Cardiac fibroblast (primary cell): ENCODE results near the gene TRIM54.
"Not testable (repeated sequence)": the region's sequence is repeated elsewhere in the genome, so short reads cannot be mapped to it uniquely, and the experiment has no call there.

ENCODE experiments used
- DNase-seq, 2 donors: peaks; one replicate each; pipeline versions ENCODE4 v3.0.0 to v3.0.0-alpha.2; 2010; ENCODE audit warnings: low read depth in 2 of 2
- H3K4me3 ChIP-seq, 2 donors: replicated peaks in 1 of 2; 1 replicate in 1 of 2; 2 replicates in 1 of 2; pipeline ENCODE4 v1.5.1; 2011; ENCODE audit warnings: low read depth in 2 of 2, low read length in 2 of 2, mild to moderate bottlenecking in 2 of 2, moderate library complexity in 1 of 2
- TF ChIP-seq, protein P1 (sequence below): IDR thresholded peaks from one replicate; pipeline ENCODE4 v1.5.1; 2011; ENCODE audit warnings: low read depth, mild to moderate bottlenecking, low read length, inconsistent platforms

The TRIM54 gene

DNA sequence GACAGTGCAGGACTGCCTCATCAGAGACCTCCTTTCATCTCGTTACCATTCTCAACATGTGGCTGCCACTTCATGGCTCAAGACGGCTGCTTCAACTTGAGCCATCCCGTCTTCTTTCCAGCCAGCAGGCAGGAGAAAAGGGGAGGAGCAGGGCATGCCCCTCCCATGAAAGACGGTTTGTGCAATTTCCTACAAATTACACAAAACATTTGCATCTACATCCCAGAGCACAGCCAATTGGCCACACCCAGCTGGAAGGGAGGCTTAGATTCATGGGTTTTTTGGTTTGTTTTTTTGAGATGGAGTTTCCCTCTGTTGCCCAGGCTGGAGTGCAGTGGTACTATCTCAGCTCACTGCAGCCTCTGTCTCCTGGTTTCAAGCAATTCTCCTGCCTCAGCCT lies 14.3 kb downstream of the TRIM54 start:
- peak in 1 of 2 donors; percentile 23 for DNase-seq
- TF ChIP-seq, protein P1, sequence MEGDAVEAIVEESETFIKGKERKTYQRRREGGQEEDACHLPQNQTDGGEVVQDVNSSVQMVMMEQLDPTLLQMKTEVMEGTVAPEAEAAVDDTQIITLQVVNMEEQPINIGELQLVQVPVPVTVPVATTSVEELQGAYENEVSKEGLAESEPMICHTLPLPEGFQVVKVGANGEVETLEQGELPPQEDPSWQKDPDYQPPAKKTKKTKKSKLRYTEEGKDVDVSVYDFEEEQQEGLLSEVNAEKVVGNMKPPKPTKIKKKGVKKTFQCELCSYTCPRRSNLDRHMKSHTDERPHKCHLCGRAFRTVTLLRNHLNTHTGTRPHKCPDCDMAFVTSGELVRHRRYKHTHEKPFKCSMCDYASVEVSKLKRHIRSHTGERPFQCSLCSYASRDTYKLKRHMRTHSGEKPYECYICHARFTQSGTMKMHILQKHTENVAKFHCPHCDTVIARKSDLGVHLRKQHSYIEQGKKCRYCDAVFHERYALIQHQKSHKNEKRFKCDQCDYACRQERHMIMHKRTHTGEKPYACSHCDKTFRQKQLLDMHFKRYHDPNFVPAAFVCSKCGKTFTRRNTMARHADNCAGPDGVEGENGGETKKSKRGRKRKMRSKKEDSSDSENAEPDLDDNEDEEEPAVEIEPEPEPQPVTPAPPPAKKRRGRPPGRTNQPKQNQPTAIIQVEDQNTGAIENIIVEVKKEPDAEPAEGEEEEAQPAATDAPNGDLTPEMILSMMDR: no peak
- H3K4me3 ChIP-seq: no peak overlapping the region

DNA sequence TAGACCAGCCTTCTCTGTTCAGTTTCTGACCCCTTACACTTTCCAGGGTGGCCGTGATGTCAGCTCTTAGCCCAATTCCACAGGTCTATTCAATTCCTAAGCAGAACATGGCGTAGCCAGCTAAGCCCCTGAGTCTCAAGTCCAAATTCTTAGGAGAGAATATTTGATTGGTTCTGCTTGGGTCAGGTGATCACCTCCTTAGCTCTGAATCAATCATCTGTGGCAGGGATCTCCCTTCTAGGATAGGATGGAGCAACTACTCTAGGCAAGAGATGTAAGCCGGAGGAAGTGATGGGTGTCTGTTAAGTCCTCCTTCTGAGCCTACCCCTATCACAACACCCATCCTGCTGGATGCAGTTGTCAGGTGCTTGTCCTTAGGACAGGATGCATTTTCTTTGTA lies 15.0 kb downstream of the TRIM54 start:
- DNase-seq: no peak
- TF ChIP-seq, protein P1: no peak
- no peak overlapping the region for H3K4me3 ChIP-seq

DNA sequence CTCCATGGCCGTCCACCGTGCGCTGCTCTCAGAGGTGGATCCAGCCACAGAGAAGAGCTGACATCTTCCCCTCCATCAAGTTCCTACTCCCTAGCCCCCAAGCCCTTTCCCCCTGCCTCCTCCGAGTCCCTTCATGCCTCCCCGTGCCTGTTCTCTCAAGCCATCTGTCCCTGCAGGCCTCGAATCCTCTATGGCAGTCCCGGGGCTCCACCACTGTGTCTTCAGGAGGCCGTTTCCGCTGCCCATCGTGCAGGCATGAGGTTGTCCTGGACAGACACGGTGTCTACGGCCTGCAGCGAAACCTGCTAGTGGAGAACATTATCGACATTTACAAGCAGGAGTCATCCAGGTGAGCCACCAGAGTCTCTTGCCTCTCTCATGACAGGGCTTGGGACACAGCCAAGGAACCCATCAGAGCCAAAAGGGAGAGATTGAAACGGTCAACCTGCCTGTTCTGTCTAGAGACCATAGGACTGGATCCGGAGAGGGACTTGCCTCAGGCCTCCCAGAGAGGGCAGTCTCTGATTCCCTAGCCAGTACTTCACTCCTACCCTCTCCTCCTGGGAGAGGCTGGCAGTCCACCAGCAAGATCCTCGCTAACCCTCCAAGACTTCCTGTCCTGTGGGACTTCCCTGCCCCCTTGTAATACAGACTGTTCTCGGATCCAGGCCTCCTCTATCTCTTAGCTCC lies 16.3 kb downstream of the TRIM54 start:
- peak in 1 of 2 donors; percentile 51 for DNase-seq
- H3K4me3 ChIP-seq: no peak overlapping the region
- TF ChIP-seq, protein P1: no peak

DNA sequence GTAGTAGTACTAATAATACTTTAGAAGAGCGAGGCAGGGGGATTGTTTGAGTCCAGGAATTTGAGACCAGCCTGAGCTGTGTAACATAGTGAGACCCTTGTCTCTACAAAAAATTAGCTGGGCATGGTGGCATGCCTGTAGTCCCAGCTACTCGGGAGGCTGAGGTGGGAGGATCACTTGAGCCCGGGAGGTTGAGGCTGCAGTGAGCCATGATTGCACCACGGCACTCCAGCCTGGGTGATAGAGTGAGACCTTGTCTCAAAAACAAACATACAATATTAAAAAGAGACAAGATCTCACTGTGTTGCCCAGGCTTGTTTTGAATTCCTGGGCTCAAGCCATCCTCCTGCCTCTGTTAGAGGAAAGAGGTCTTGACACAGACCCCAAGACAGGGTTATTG lies 18.4 kb downstream of the TRIM54 start:
- H3K4me3 ChIP-seq, DNase-seq: not testable (repeated sequence)

DNA sequence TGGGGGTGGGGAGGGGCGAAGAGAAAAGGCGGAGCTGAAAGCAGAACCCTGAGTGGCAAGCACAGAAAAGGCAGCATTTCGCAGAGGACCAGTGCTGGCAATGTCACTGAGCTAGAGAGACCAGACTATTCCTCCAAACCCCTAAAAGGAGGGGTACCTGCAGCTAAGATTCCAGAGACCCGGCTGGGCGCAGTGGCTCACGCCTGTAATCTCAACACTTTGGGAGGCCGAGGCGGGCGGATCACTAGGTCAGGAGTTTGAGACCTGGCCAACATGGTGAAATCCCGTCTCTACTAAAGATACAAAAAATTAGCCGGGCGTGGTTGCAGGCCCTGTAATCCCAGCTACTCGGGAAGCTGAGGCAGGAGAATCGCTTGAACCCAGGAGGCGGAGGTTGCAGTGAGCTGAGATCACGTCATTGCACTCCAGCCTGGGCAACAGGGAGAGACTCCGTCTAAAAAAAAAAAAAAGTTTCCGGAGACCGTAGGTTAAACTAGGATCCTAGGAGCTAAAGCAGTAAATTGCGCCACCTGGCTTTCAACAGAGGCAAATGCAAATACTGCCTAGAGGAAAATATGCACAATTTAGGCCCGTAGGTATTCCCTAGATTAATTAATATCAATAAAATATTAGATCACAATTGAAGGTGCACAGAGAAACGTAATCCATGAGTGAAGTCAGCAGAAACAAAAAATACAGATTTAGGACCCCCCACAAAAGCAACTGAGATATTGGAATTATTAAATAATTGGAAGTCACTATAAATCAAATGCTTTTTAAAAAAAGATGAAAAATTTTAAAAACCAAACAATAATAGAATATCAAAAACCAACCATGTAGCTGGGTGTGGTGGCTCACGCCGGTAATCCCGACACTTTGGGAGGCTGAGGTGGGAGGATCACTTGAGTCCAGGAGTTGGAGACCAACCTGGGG lies 21.1 kb downstream of the TRIM54 start:
- peak overlapping the region in 1 of 2 donors; percentile 19 for H3K4me3 ChIP-seq
- peak; percentile 83 for DNase-seq
- TF ChIP-seq, protein P1: peak; percentile 87

DNA sequence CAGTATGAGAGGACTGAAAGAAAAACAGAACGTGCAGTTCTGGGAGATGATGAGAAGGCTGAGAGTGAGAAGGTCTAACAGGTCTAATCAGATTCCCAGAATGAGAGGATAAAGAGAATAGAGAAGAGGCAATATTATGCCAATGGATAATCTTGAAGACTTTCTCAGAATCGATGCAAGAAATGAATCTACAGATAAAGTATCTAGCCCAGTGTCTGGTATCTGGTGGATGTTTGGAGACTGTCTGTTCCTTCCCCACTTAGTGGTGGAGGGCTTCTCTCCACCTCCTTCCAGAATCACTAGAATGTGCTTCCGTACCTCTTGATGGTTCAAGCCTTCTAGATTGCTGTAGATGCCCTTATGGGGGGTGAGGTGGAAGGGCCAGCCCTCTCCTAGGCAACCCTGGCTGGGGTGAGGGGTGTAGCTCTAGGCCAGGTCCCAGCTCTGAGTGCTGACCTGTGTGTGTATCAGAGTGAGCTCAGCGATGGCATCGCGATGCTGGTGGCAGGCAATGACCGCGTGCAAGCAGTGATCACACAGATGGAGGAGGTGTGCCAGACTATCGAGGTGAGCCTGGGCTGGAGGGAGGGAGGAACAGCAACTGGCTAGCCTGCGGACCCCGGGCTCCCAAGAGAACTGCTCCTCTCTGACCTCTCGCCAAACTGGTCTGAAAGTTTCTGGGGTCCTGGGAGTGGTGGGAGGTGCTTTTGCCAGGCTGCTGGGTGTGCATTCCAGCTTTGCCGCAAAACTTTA lies 22.4 kb downstream of the TRIM54 start:
- H3K4me3 ChIP-seq: no peak overlapping the region
- DNase-seq: no peak
- TF ChIP-seq, protein P1: no peak
